Naive thymus-derived CD4-positive, alpha-beta T cell (primary cell): ENCODE results near the gene GNG4. TPM values are rescaled to one million over a fixed set of nuclear protein-coding genes. Genes with fewer than 3 reads are reported as not detected.
"Not testable (repeated sequence)": the region's sequence is repeated elsewhere in the genome, so short reads cannot be mapped to it uniquely, and the experiment has no call there.

Experiments
- ATAC-seq: fragments of 150-1000 bp; cut with Tn5 transposase; 2 replicates; pipeline ENCODE4 v1.10.0; 2021; ENCODE audit warnings: mild to moderate bottlenecking, moderate library complexity
- CTCF ChIA-PET: fragments of 350-600 bp; sonication (Branson Sonifier 250); formaldehyde crosslinking; loops from one replicate; lab custom pipeline; 2021; ENCODE audit warnings: antibody characterized with exemption; lab: Charles Lee
- POLR2A ChIA-PET: fragments of 350-600 bp; sonication (Branson Sonifier 250); formaldehyde crosslinking; loops from one replicate; lab custom pipeline; 2021; ENCODE audit warnings: antibody characterized with exemption, inconsistent platforms; lab: Charles Lee
- DNase-seq, 9 donors: peaks; one replicate each; pipeline versions ENCODE4 v3.0.0 to v3.0.0-alpha.2; 2020 to 2022; ENCODE audit warnings: mixed read lengths in 1 of 9
- H3K27ac ChIP-seq: one replicate; pipeline ENCODE4 v1.7.0; 2013; ENCODE audit warnings: mild to moderate bottlenecking, low read depth, low read length, moderate library complexity
- H3K27me3 ChIP-seq, 2 donors: one replicate each; pipeline ENCODE4 v1.7.0; 2013; ENCODE audit warnings: low read length in 2 of 2, mild to moderate bottlenecking in 2 of 2, moderate library complexity in 2 of 2; ENCODE audit not compliant: control insufficient read depth in 2 of 2, insufficient read depth in 2 of 2
- H3K36me3 ChIP-seq, 3 experiments: 1 replicate in 2 of 3; 2 replicates in 1 of 3; pipeline ENCODE4 v1.7.0; 2013; ENCODE audit warnings: low read length in 3 of 3, mild to moderate bottlenecking in 3 of 3, moderate library complexity in 1 of 3; ENCODE audit not compliant: insufficient read depth in 3 of 3, control insufficient read depth in 2 of 3
- H3K4me1 ChIP-seq, 2 donors: one replicate each; pipeline ENCODE4 v1.7.0; 2013; ENCODE audit warnings: low read length in 2 of 2, mild to moderate bottlenecking in 2 of 2, moderate library complexity in 1 of 2; ENCODE audit not compliant: control insufficient read depth in 2 of 2, insufficient read depth in 2 of 2
- H3K4me3 ChIP-seq: 2 replicates; pipeline ENCODE4 v1.7.0; 2013; ENCODE audit warnings: mild to moderate bottlenecking, low read length
- H3K9me3 ChIP-seq, 3 experiments: 1 replicate in 2 of 3; 2 replicates in 1 of 3; pipeline ENCODE4 v1.7.0; 2013; ENCODE audit warnings: low read length in 3 of 3; ENCODE audit not compliant: control insufficient read depth in 2 of 3
- H3K27ac Mint-ChIP-seq, 9 donors: one replicate each; pipeline ENCODE4 v1.8.0; 2020 to 2022; ENCODE audit warnings: mixed read lengths in 9 of 9, mild to moderate bottlenecking in 8 of 9, moderate library complexity in 5 of 9, inconsistent platforms in 2 of 9
- H3K27me3 Mint-ChIP-seq, 5 donors: one replicate each; pipeline ENCODE4 v1.8.0; 2021 to 2022; ENCODE audit warnings: mixed read lengths in 5 of 5, mild to moderate bottlenecking in 1 of 5
- H3K36me3 Mint-ChIP-seq, 5 donors: one replicate each; pipeline ENCODE4 v1.8.0; 2020 to 2022; ENCODE audit warnings: mixed read lengths in 5 of 5, mild to moderate bottlenecking in 3 of 5, inconsistent platforms in 1 of 5
- H3K4me1 Mint-ChIP-seq, 7 donors: one replicate each; pipeline ENCODE4 v1.8.0; 2020 to 2022; ENCODE audit warnings: mixed read lengths in 7 of 7, mild to moderate bottlenecking in 3 of 7, inconsistent platforms in 1 of 7
- H3K4me3 Mint-ChIP-seq, 10 donors: one replicate each; pipeline ENCODE4 v1.8.0; 2020 to 2022; ENCODE audit warnings: mild to moderate bottlenecking in 10 of 10, mixed read lengths in 10 of 10, moderate library complexity in 6 of 10, inconsistent platforms in 2 of 10
- H3K9me3 Mint-ChIP-seq, 11 donors: one replicate each; pipeline ENCODE4 v1.8.0; 2020 to 2022; ENCODE audit warnings: mixed read lengths in 11 of 11, mild to moderate bottlenecking in 4 of 11, inconsistent platforms in 1 of 11, moderate library complexity in 1 of 11
- intact Hi-C, 2 donors: fragments of 100-400 bp; cut with micrococcal nuclease; formaldehyde crosslinking; loops; one replicate each; pipeline ENCODE4 v1.15.1; 2023
- polyA plus RNA-seq, 2 donors: library from polyadenylated mRNA; unstranded; fragments of 300-500 nt; fragmentation: Illumina TruSeq; gene quantifications; one replicate each; pipeline ENCODE4 v1.2.3, GENCODE V29; 2021
- total RNA-seq, 6 experiments: library from RNA in 5 of 6; stranded (reverse) in 5 of 6; gene quantifications; 1 replicate in 5 of 6; 2 replicates in 1 of 6; pipeline ENCODE4 v1.2.3 and lab custom pipeline; 2021 to 2026

Gene GNG4
- total and polyA plus RNA-seq, 7 experiments from 2014 or later, result 0.17 to 2.3 TPM; not detected in 5

GRCh38 chr1:235545292-235545930, 104.2 kb downstream of the GNG4 start:
- Histone ChIP-seq H3K9me3 (no peaks in the 10 kb centered on the region), H3K27ac (no peak overlapping the region), H3K4me1 (no peaks in the 10 kb centered on the region), H3K36me3 (no peaks in the 10 kb centered on the region), H3K4me3 (no peak overlapping the region), H3K27me3 (no peaks in the 10 kb centered on the region)
- H3K36me3 Mint-ChIP-seq, result no peaks in the 10 kb centered on the region
- H3K4me1 Mint-ChIP-seq, result no peaks in the 10 kb centered on the region
- ChIA-PET CTCF (no interaction called here), POLR2A (no interaction called here)
- H3K27me3 Mint-ChIP-seq, result peaks cover 0 to 20% (median 4%) of the 10 kb centered on the region in 5 donors
- peak overlapping the region in 1 of 9 donors; percentile 31 for H3K27ac Mint-ChIP-seq
- ATAC-seq (no peak), DNase-seq (no peak)
- peaks cover 0 to 2% (median 0%) of the 10 kb centered on the region in 11 donors for H3K9me3 Mint-ChIP-seq
- intact Hi-C loops, result no loop called here
- no peak overlapping the region for H3K4me3 Mint-ChIP-seq

GRCh38 chr1:235542845-235543244, 106.7 kb downstream of the GNG4 start:
- H3K36me3 Mint-ChIP-seq, H3K4me3 ChIP-seq, H3K9me3 Mint-ChIP-seq, DNase-seq, H3K9me3 ChIP-seq, H3K27ac Mint-ChIP-seq, POLR2A ChIA-PET, H3K27me3 ChIP-seq, H3K36me3 ChIP-seq, H3K27ac ChIP-seq, intact Hi-C loops, H3K4me1 ChIP-seq, CTCF ChIA-PET, H3K4me1 Mint-ChIP-seq, H3K27me3 Mint-ChIP-seq, H3K4me3 Mint-ChIP-seq, ATAC-seq: not testable (repeated sequence)

- DNase-seq, result no peak
- Mint-ChIP-seq H3K4me1 (peaks cover 0 to 1% (median 0%) of the 10 kb centered on the region in 7 donors), H3K27me3 (peaks cover 0 to 5% (median 0%) of the 10 kb centered on the region in 5 donors), H3K36me3 (no peaks in the 10 kb centered on the region), H3K9me3 (no peaks in the 10 kb centered on the region), H3K27ac (no peak overlapping the region), H3K4me3 (no peak overlapping the region)
- ChIA-PET CTCF (no interaction called here), POLR2A (no interaction called here)
- H3K9me3 ChIP-seq, result no peaks in the 10 kb centered on the region
- H3K4me3 ChIP-seq, result no peak overlapping the region
- H3K4me1 ChIP-seq, result no peaks in the 10 kb centered on the region
- intact Hi-C loops, result no loop called here
- no peaks in the 10 kb centered on the region for H3K36me3 ChIP-seq
- no peaks in the 10 kb centered on the region for H3K27me3 ChIP-seq
- no peak for ATAC-seq
- no peak overlapping the region for H3K27ac ChIP-seq
Observed at GRCh38 chr1:235533476-235534168, 116.0 kb downstream of the GNG4 start.

- no peaks in the 10 kb centered on the region for H3K9me3 Mint-ChIP-seq
- no peak for ATAC-seq
- CTCF ChIA-PET, result interaction anchor here (1.0 kb wide), 1 partner anchor 9 kb away, joined by 3 read pairs; no protein-coding TSS in a partner anchor
Observed at GRCh38 chr1:235532360-235532759, 117.2 kb downstream of the GNG4 start.

GRCh38 chr1:235527196-235527814, 122.3 kb downstream of the GNG4 start:
- Histone ChIP-seq H3K27ac (no peak overlapping the region), H3K9me3 (no peaks in the 10 kb centered on the region), H3K4me1 (no peaks in the 10 kb centered on the region), H3K36me3 (no peaks in the 10 kb centered on the region), H3K4me3 (no peak overlapping the region), H3K27me3 (no peaks in the 10 kb centered on the region)
- intact Hi-C loops, result no loop called here
- Mint-ChIP-seq H3K9me3 (no peaks in the 10 kb centered on the region), H3K36me3 (no peaks in the 10 kb centered on the region), H3K27ac (no peak overlapping the region), H3K27me3 (peaks cover 0 to 6% (median 0%) of the 10 kb centered on the region in 5 donors), H3K4me3 (no peak overlapping the region), H3K4me1 (peaks cover 0 to 5% (median 0%) of the 10 kb centered on the region in 7 donors)
- ChIA-PET CTCF (interaction anchor here (1.0 kb wide), 1 partner anchor 13 kb away, joined by 3 read pairs; no protein-coding TSS in a partner anchor), POLR2A (interaction anchor here (0.5 kb wide), 1 partner anchor 399 kb away, joined by 3 read pairs; the partner anchor contains the start of gene TOMM20)
- ATAC-seq (no peak), DNase-seq (no peak)

More at GRCh38 chr1:235532360-235532759, 117.2 kb downstream of the GNG4 start:
- intact Hi-C loops, result no loop called here
- Histone ChIP-seq H3K4me3 (no peak overlapping the region), H3K36me3 (no peaks in the 10 kb centered on the region), H3K27ac (no peak overlapping the region), H3K9me3 (no peaks in the 10 kb centered on the region), H3K27me3 (no peaks in the 10 kb centered on the region), H3K4me1 (no peaks in the 10 kb centered on the region)
- Mint-ChIP-seq H3K27me3 (peaks cover 0 to 5% (median 0%) of the 10 kb centered on the region in 5 donors), H3K4me3 (no peak overlapping the region), H3K4me1 (peaks cover 0 to 1% (median 0%) of the 10 kb centered on the region in 7 donors), H3K27ac (no peak overlapping the region), H3K36me3 (no peaks in the 10 kb centered on the region)
- no peak for DNase-seq
- POLR2A ChIA-PET, result no interaction called here

GRCh38 chr1:235525314-235525713, 124.3 kb downstream of the GNG4 start:
- ATAC-seq, result no peak
- H3K27me3 Mint-ChIP-seq, result peaks cover 0 to 11% (median 0%) of the 10 kb centered on the region in 5 donors
- H3K9me3 ChIP-seq, result no peaks in the 10 kb centered on the region
- intact Hi-C loops, result no loop called here
- ChIA-PET POLR2A (no interaction called here), CTCF (interaction anchor here (0.7 kb wide), 1 partner anchor 78 kb away, joined by 3 read pairs; no protein-coding TSS in a partner anchor)
- no peak for DNase-seq
- no peaks in the 10 kb centered on the region for H3K36me3 ChIP-seq
- no peaks in the 10 kb centered on the region for H3K4me1 ChIP-seq
- peaks cover 0 to 5% (median 0%) of the 10 kb centered on the region in 7 donors for H3K4me1 Mint-ChIP-seq
- no peak overlapping the region for H3K27ac Mint-ChIP-seq
- no peak overlapping the region for H3K27ac ChIP-seq
- H3K4me3 ChIP-seq, result no peak overlapping the region
- no peaks in the 10 kb centered on the region for H3K36me3 Mint-ChIP-seq
- H3K9me3 Mint-ChIP-seq, result no peaks in the 10 kb centered on the region
- H3K27me3 ChIP-seq, result no peaks in the 10 kb centered on the region
- no peak overlapping the region for H3K4me3 Mint-ChIP-seq
